HepG2 (cell line): ENCODE data around the gene ZG16B. TPM values are rescaled to one million over a fixed set of nuclear protein-coding genes. Genes with fewer than 3 reads are reported as not detected.
A peak's percentile ranks its signal among the peaks of the same experiment; 100 is the strongest.

ENCODE experiments used
- HNRNPLL ChIP-seq: fragments of 200-400 bp; formaldehyde crosslinking; IDR thresholded peaks from 2 replicates; pipeline ENCODE4 v1.6.1; 2017; ENCODE audit warnings: mild to moderate bottlenecking, low read depth, low read length; ENCODE audit not compliant: poor library complexity, severe bottlenecking
- RBM22 ChIP-seq: fragments of 200-400 bp; formaldehyde crosslinking; optimal IDR thresholded peaks from 2 replicates; pipeline ENCODE3; 2017; ENCODE audit warnings: mild to moderate bottlenecking, low read length, moderate library complexity
- polyA plus RNA-seq, 8 experiments: library from polyadenylated mRNA; depleted of rRNA in 3 of 8; stranded (reverse) in 7 of 8; unstranded in 1 of 8; fragments of >200 nt; fragmentation: Illumina TruSeq in 4 of 8; extraction: Trizol in 4 of 8; gene quantifications; 2 replicates each; pipeline versions ENCODE4 v1.2.1 to v1.2.3, GENCODE V29; 2011 to 2016; ENCODE audit warnings: low read depth in 4 of 8, missing spikeins in 1 of 8, mixed read lengths in 1 of 8; ENCODE audit not compliant: insufficient read depth in 1 of 8
- total RNA-seq, 5 experiments: library from RNA; depleted of rRNA; stranded (reverse); fragments of >200 nt; fragmentation: Illumina TruSeq; extraction: Trizol; gene quantifications; 2 replicates each; pipeline ENCODE4 v1.2.3, GENCODE V29; 2016; ENCODE audit warnings: low read depth in 1 of 5
- TF ChIP-seq, protein P1 (sequence below): fragments of 450-650 bp; IDR thresholded peaks from 2 replicates; pipeline ENCODE4 v1.6.1; 2017; ENCODE audit warnings: mild to moderate bottlenecking
- TF ChIP-seq, protein P2 (sequence below): sonication (generic); formaldehyde crosslinking; IDR thresholded peaks from 2 replicates; pipeline ENCODE4 v1.4.0; 2020; ENCODE audit warnings: missing genetic modification reagents
- TF ChIP-seq, protein P3 (sequence below): sonication (generic); formaldehyde crosslinking; IDR thresholded peaks from 2 replicates; pipeline ENCODE4 v1.4.0; 2020; ENCODE audit warnings: missing genetic modification reagents, borderline replicate concordance
- TF ChIP-seq, protein P4 (sequence below): sonication (generic); formaldehyde crosslinking; conservative IDR thresholded peaks from 2 replicates; pipeline ENCODE4 v1.4.0; 2020; ENCODE audit warnings: missing genetic modification reagents
- TF ChIP-seq, protein P5 (sequence below): sonication (generic); formaldehyde crosslinking; IDR thresholded peaks from 2 replicates; pipeline ENCODE4 v1.4.0; 2020; ENCODE audit warnings: missing genetic modification reagents
- TF ChIP-seq, protein P6 (sequence below), 2 experiments: sonication (generic) in 1 of 2; formaldehyde crosslinking in 1 of 2; IDR thresholded peaks; 2 replicates each; pipeline versions ENCODE4 v1.5.1 to v1.6.1; 2011 to 2020; ENCODE audit warnings: borderline replicate concordance in 1 of 2, low read depth in 1 of 2, low read length in 1 of 2, mild to moderate bottlenecking in 1 of 2, missing genetic modification reagents in 1 of 2, moderate library complexity in 1 of 2
- TF ChIP-seq, protein P7 (sequence below): sonication (generic); formaldehyde crosslinking; IDR thresholded peaks from 2 replicates; pipeline ENCODE4 v1.4.0; 2020; ENCODE audit warnings: mild to moderate bottlenecking, missing genetic modification reagents

ZG16B gene
- total and polyA plus RNA-seq, 2 of the 13 experiments (the other 11 are each of a cell fraction or from before 2014, with no cell fraction given): 1.5 to 11.3 TPM

DNA sequence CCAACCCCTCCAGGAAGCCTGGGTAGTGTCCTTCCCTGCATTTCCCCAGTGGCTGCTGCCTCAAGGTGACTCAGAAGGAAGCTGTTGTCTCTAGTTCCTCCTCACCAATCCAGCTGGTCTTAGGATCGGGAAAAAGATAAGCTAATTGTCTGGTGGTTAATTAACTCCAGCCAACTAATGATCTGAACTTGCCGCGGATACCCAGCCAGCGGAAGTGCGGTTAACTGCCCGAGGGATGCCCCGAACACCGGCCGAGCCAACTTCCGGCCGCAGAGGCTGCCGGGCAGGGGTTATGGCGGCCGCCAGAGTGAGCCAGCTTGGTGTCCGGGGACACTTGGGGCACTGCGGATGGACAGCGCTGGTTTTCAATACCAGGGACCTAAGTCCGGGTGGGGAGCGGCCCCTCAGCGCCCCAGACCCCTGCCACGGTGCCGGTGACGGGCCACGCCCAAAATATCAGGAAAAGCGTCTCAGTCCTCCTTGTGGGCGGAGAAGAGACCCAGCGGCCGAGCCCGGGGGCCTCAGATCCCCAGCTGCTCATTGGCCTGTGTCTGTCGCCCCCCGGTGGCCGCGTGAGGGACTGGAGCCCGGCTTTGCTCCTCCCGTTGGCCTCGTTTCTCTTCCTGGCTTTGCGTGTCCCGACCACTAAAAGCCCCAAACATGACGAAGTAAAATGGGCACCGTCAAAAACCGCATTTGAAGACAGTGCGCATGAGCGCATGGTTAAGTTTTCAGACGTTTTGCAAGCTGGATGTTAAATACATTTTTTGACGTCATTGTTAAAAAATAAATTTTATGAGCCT is 38.1 kb downstream of the ZG16B start (continued):
- TF ChIP-seq, protein P1, sequence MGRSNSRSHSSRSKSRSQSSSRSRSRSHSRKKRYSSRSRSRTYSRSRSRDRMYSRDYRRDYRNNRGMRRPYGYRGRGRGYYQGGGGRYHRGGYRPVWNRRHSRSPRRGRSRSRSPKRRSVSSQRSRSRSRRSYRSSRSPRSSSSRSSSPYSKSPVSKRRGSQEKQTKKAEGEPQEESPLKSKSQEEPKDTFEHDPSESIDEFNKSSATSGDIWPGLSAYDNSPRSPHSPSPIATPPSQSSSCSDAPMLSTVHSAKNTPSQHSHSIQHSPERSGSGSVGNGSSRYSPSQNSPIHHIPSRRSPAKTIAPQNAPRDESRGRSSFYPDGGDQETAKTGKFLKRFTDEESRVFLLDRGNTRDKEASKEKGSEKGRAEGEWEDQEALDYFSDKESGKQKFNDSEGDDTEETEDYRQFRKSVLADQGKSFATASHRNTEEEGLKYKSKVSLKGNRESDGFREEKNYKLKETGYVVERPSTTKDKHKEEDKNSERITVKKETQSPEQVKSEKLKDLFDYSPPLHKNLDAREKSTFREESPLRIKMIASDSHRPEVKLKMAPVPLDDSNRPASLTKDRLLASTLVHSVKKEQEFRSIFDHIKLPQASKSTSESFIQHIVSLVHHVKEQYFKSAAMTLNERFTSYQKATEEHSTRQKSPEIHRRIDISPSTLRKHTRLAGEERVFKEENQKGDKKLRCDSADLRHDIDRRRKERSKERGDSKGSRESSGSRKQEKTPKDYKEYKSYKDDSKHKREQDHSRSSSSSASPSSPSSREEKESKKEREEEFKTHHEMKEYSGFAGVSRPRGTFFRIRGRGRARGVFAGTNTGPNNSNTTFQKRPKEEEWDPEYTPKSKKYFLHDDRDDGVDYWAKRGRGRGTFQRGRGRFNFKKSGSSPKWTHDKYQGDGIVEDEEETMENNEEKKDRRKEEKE: no peak
- TF ChIP-seq, protein P2, sequence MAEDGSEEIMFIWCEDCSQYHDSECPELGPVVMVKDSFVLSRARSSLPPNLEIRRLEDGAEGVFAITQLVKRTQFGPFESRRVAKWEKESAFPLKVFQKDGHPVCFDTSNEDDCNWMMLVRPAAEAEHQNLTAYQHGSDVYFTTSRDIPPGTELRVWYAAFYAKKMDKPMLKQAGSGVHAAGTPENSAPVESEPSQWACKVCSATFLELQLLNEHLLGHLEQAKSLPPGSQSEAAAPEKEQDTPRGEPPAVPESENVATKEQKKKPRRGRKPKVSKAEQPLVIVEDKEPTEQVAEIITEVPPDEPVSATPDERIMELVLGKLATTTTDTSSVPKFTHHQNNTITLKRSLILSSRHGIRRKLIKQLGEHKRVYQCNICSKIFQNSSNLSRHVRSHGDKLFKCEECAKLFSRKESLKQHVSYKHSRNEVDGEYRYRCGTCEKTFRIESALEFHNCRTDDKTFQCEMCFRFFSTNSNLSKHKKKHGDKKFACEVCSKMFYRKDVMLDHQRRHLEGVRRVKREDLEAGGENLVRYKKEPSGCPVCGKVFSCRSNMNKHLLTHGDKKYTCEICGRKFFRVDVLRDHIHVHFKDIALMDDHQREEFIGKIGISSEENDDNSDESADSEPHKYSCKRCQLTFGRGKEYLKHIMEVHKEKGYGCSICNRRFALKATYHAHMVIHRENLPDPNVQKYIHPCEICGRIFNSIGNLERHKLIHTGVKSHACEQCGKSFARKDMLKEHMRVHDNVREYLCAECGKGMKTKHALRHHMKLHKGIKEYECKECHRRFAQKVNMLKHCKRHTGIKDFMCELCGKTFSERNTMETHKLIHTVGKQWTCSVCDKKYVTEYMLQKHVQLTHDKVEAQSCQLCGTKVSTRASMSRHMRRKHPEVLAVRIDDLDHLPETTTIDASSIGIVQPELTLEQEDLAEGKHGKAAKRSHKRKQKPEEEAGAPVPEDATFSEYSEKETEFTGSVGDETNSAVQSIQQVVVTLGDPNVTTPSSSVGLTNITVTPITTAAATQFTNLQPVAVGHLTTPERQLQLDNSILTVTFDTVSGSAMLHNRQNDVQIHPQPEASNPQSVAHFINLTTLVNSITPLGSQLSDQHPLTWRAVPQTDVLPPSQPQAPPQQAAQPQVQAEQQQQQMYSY (CRISPR knock-in tag): no peak; the same call in 1 of the 2 replicates
- TF ChIP-seq, protein P3, sequence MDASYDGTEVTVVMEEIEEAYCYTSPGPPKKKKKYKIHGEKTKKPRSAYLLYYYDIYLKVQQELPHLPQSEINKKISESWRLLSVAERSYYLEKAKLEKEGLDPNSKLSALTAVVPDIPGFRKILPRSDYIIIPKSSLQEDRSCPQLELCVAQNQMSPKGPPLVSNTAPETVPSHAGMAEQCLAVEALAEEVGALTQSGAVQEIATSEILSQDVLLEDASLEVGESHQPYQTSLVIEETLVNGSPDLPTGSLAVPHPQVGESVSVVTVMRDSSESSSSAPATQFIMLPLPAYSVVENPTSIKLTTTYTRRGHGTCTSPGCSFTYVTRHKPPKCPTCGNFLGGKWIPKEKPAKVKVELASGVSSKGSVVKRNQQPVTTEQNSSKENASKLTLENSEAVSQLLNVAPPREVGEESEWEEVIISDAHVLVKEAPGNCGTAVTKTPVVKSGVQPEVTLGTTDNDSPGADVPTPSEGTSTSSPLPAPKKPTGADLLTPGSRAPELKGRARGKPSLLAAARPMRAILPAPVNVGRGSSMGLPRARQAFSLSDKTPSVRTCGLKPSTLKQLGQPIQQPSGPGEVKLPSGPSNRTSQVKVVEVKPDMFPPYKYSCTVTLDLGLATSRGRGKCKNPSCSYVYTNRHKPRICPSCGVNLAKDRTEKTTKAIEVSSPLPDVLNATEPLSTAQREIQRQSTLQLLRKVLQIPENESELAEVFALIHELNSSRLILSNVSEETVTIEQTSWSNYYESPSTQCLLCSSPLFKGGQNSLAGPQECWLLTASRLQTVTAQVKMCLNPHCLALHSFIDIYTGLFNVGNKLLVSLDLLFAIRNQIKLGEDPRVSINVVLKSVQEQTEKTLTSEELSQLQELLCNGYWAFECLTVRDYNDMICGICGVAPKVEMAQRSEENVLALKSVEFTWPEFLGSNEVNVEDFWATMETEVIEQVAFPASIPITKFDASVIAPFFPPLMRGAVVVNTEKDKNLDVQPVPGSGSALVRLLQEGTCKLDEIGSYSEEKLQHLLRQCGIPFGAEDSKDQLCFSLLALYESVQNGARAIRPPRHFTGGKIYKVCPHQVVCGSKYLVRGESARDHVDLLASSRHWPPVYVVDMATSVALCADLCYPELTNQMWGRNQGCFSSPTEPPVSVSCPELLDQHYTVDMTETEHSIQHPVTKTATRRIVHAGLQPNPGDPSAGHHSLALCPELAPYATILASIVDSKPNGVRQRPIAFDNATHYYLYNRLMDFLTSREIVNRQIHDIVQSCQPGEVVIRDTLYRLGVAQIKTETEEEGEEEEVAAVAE (CRISPR knock-in tag): no peak
- TF ChIP-seq, protein P4, sequence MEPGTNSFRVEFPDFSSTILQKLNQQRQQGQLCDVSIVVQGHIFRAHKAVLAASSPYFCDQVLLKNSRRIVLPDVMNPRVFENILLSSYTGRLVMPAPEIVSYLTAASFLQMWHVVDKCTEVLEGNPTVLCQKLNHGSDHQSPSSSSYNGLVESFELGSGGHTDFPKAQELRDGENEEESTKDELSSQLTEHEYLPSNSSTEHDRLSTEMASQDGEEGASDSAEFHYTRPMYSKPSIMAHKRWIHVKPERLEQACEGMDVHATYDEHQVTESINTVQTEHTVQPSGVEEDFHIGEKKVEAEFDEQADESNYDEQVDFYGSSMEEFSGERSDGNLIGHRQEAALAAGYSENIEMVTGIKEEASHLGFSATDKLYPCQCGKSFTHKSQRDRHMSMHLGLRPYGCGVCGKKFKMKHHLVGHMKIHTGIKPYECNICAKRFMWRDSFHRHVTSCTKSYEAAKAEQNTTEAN (CRISPR knock-in tag): no peak
- TF ChIP-seq, protein P5, sequence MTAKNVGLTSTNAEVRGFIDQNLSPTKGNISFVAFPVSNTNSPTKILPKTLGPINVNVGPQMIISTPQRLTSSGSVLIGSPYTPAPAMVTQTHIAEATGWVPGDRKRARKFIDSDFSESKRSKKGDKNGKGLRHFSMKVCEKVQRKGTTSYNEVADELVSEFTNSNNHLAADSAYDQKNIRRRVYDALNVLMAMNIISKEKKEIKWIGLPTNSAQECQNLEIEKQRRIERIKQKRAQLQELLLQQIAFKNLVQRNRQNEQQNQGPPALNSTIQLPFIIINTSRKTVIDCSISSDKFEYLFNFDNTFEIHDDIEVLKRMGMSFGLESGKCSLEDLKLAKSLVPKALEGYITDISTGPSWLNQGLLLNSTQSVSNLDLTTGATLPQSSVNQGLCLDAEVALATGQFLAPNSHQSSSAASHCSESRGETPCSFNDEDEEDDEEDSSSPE (CRISPR knock-in tag): peak; percentile 58
- TF ChIP-seq, protein P6, sequence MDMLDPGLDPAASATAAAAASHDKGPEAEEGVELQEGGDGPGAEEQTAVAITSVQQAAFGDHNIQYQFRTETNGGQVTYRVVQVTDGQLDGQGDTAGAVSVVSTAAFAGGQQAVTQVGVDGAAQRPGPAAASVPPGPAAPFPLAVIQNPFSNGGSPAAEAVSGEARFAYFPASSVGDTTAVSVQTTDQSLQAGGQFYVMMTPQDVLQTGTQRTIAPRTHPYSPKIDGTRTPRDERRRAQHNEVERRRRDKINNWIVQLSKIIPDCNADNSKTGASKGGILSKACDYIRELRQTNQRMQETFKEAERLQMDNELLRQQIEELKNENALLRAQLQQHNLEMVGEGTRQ (IDR thresholded peaks at IDR 0.05; ENCODE audit: low read depth, low read length): no peak
- TF ChIP-seq, protein P6 (CRISPR knock-in tag; IDR thresholded peaks at IDR 0.05; ENCODE audit: borderline replicate concordance): peak; percentile 34; the same call in 1 of the 2 replicates
- no peak for TF ChIP-seq RBM22
- TF ChIP-seq, protein P7, sequence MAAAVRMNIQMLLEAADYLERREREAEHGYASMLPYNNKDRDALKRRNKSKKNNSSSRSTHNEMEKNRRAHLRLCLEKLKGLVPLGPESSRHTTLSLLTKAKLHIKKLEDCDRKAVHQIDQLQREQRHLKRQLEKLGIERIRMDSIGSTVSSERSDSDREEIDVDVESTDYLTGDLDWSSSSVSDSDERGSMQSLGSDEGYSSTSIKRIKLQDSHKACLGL (CRISPR knock-in tag): peak; percentile 50
- peak; percentile 51 for TF ChIP-seq HNRNPLL
